Hematopoietic multipotent progenitor cell treated with erythropoietin and hydrocortisone succinate and interleukin-3 and kit ligand, for 6 days (in vitro differentiated cells): ENCODE data around the gene PRR15.

Experiments
- DNase-seq: peaks from one replicate; pipeline ENCODE4 v3.0.0-alpha.2; 2015

PRR15 gene

GRCh38 chr7:29572558-29572957, 8.9 kb downstream of the PRR15 start:
- DNase-seq, result no peak

DNA sequence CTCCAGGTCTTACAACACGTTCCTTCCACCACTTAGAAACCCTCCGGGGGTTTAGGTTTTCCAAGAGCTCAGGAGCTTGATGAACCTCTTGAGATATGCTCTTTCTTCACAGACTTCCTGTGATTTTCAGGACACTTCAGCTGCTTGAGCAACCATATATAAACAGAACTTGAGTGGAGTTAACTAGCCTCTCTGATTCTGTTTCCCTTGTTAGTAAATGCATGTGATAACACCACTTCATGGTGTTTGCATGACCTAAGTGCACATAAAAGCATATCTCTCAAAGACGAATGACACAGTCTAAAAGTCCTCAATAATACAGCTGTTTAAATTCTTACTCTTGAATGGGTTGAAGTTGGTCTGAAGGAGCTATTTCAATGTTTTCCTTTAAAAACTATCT, 9.9 kb downstream of the PRR15 start:
- no peak for DNase-seq

- peak; percentile 36 for DNase-seq
These were observed 11.0 kb downstream of the PRR15 start for GRCh38 chr7:29574659-29575058.

GRCh38 chr7:29587195-29587808, 23.7 kb downstream of the PRR15 start:
- no peak for DNase-seq

- no peak for DNase-seq
These were observed 24.6 kb downstream of the PRR15 start for GRCh38 chr7:29588212-29588611.

DNA sequence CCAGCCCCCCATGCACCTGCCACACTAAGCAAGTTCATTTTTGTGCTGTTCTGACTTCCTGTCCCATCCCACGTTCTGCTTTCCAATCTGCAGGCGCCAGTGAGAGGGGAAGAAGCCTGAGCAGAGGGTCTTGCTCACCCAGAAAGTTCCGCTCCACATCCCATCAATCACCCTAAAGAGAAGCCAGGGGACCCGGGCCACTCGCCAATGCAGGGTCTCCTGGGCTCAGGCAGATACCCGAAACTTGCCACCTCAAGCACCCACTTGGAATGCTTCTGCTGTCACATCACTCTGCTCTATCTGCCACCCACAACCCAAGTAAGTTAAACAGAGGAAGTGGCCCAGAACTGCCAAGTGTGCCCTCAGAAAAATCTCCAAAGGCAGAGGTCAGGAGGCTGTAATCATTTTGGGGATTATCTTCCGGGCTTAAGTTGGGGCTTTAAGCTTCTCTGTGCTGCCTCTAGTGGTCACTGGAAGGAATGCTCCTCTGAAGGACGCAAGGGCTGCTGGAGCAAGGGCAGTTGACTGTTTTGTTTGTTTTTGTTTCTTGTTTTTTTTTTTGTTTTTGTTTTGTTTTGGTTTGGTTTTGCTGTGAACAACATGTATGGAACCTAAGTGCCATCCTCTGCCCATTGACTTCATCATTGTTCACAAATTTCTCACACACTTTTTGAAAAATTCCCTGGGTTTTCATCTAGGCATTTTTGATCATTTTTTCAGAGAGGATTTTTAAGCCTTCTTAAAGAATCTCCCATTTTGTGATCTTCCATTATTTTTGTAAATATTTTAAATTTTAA, 25.5 kb downstream of the PRR15 start:
- DNase-seq, result peak; percentile 92

- DNase-seq, result no peak
These were observed 29.2 kb downstream of the PRR15 start for GRCh38 chr7:29592866-29593265.

- DNase-seq, result no peak
These were observed 29.8 kb downstream of the PRR15 start for GRCh38 chr7:29593459-29593858.

GRCh38 chr7:29596593-29597178, 33.1 kb downstream of the PRR15 start:
- DNase-seq, result no peak

- no peak for DNase-seq
These were observed 33.6 kb downstream of the PRR15 start for GRCh38 chr7:29597266-29597665.

DNA sequence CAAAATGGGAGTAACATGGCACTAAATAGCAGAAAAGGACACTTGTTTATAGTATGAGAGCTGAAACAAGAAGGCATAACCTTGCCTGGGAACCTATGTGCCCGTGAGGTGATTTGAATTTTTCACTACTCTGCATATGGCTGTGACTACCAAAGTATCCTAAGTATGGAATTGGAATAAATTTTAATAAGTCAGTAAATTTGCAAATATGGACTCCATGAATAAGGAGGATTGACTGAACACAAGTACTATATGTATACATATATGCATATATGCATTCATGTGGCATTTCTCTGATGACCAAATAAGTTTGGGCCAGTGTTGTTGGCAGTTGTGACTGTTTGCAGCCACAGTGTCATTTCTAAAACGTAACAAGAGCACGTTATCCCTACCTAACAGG, 34.5 kb downstream of the PRR15 start:
- DNase-seq, result no peak

DNA sequence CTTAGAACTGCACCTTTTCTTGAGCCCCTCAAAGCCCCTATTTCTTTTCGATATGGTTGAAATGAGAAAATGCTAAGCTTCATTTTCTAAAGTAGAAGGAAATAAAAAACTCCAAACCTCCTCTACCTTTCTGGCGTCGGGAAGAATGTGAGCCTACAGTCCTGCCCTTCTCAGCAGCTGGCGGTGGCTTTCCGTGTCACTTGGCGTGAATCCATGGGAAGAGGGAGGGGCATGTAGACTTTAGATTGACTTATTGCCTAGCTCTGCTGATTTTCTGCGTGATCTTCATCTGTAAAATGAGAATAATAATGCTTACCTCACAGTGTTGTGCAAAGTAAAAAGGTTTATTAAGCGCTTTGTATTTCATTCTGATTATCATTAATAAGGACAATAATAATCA, 35.0 kb downstream of the PRR15 start:
- DNase-seq, result no peak

GRCh38 chr7:29599026-29599425, 35.4 kb downstream of the PRR15 start:
- DNase-seq, result no peak

GRCh38 chr7:29600661-29601060, 37.0 kb downstream of the PRR15 start:
- no peak for DNase-seq

- no peak for DNase-seq
These were observed 40.4 kb downstream of the PRR15 start for GRCh38 chr7:29604052-29604451.

- DNase-seq, result no peak
These were observed 41.1 kb downstream of the PRR15 start for GRCh38 chr7:29604702-29605101.

DNA sequence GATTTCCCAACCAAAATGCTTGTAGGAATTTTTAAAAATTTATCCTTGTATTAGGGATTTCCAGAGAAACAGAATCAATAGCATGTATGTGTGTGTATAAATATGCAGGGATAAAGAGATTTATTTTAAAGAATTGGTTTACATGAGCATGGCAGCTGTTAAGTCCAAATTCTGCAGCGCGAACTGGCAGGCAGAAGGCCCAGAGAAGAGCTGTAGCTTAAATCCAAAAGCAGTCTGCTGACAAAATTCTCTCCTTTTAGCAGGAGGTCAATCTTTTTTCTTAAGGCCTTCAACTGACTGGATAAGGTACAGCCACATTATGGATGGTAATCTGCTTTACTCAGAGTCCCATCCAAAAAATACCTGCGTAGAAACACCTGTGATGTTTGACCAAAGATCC, 42.0 kb downstream of the PRR15 start:
- no peak for DNase-seq

- DNase-seq, result peak; percentile 84
These were observed 42.7 kb downstream of the PRR15 start for GRCh38 chr7:29606287-29606721.

DNA sequence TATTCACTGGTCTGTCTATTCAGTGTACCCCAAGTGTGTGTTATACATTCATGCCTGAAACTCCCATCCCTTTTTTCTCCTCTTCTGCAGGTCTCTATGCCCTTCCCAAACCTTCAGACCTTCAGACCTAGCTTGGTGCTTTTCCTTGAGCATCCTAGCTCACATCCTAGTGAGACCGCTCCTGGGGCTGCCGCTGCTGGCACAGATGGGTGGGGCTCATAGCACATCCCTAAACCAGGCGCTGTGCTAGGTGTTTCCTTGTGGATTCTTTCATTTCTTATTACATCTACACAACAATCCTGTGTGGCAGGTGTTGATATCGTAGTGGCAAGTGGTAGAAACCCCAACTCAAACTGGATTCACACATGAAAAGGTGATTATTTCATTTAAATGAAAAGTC, 43.2 kb downstream of the PRR15 start:
- no peak for DNase-seq

DNA sequence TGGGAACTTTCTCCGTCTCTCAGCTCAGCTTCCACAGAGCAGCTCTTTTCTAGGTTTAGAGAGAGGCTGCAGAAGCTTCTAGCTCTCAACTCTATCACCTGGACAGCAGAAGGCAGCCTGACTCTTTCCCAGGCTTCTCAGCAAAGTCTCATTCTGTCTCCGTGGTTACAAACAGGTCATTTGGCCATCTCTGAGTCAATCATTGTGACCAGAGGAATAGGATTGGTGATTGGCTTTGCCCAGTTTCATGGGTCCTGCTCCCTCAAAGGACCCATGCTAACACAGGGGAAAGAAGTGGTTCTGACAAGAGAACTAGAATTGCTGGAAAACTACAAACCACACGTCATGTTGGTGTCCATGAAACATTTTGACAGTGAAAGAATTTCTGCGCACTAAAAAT, 43.6 kb downstream of the PRR15 start:
- DNase-seq, result no peak

- DNase-seq, result no peak
These were observed 44.3 kb downstream of the PRR15 start for GRCh38 chr7:29607889-29608288.

DNA sequence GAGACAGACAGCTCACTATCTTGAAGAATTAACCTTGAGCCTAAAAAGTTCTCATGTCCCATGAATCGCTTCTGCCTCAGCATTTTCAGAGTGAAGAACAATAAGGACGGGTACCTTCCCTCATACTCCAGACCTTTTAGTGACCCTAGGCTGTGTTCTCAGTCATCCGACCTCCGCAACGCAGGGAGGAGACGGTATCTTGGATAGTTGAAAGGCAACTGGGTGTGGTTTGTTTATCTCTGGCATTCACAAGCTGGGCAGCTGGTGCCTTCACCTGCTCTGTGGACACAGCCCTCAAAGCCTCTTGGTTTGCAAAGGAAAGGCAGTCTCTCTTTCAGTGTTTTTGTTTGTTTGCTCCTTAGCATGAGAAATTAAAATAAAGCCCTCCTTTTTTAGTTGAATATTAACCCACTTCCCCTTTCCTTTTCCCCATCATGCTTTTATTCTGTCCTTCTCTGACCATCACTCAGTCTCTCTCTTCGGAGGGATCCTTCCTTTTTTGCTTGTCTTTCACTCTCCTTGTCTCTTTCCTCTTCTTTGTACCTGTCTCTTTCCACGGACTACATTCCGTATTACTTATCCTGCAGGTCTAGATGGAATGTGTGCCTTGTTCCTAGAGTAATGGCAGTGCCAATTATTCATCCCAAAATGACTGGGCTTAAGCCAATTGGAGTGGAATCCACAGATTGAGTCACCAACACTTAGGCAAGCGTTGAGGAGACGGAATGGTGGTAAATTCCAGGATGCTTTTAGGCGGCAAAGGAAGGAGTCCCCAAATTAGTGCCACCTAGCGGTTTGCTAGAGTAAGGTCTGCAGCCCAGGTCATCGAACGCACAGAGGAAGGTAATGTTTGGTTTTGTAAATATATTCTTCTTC, 45.8 kb downstream of the PRR15 start:
- DNase-seq, result peak; percentile 78

- DNase-seq, result no peak
These were observed 46.5 kb downstream of the PRR15 start for GRCh38 chr7:29610086-29610485.
